B cell (primary cell): ENCODE measurements around the gene MYL7. TPM values are rescaled to one million over a fixed set of nuclear protein-coding genes. Genes with fewer than 3 reads are reported as not detected.

Source experiments
- ATAC-seq: fragments of 200-7000 bp; cut with Tn5 transposase; one replicate; pipeline ENCODE4 v1.10.0; 2021; ENCODE audit warnings: low read depth, mild to moderate bottlenecking, moderate number of reproducible peaks, moderate library complexity
- CTCF ChIA-PET: fragments of 350-600 bp; sonication (Branson Sonifier 250); formaldehyde crosslinking; loops from one replicate; lab custom pipeline; 2021; ENCODE audit warnings: antibody characterized with exemption, inconsistent platforms; lab: Charles Lee
- POLR2A ChIA-PET: fragments of 350-600 bp; sonication (Branson Sonifier 250); formaldehyde crosslinking; loops from one replicate; lab custom pipeline; 2021; ENCODE audit warnings: antibody characterized with exemption; lab: Charles Lee
- DNase-seq: peaks from one replicate; pipeline ENCODE4 v3.0.0; 2013
- H2AFZ ChIP-seq: 2 replicates; pipeline ENCODE4 v1.6.1; 2012; ENCODE audit warnings: mild to moderate bottlenecking, low read depth, low read length; ENCODE audit not compliant: insufficient read depth, poor library complexity, severe bottlenecking
- H3K27ac ChIP-seq, 2 donors: 1 replicate in 1 of 2; 2 replicates in 1 of 2; pipeline ENCODE4 v1.5.1; 2012 to 2013; ENCODE audit warnings: low read length in 2 of 2, mild to moderate bottlenecking in 2 of 2, moderate library complexity in 1 of 2
- H3K27me3 ChIP-seq, 4 experiments: fragments of 200-600 bp in 1 of 4; sonication (generic) in 1 of 4; replicated peaks in 1 of 4; 1 replicate in 2 of 4; 2 replicates in 2 of 4; pipeline versions ENCODE4 v1.6.1 to v1.7.0; 2013 to 2016; ENCODE audit warnings: low read length in 3 of 4, mild to moderate bottlenecking in 2 of 4, mixed read lengths in 1 of 4, moderate library complexity in 1 of 4; ENCODE audit not compliant: insufficient read depth in 4 of 4, control insufficient read depth in 3 of 4; ENCODE audit errors: control extremely low read depth in 1 of 4
- H3K36me3 ChIP-seq, 2 experiments: replicated peaks in 1 of 2; 1 replicate in 1 of 2; 2 replicates in 1 of 2; pipeline versions ENCODE4 v1.6.1 to v1.7.1; 2013; ENCODE audit warnings: low read length in 1 of 2; ENCODE audit not compliant: insufficient read depth in 2 of 2, control insufficient read depth in 1 of 2; ENCODE audit errors: control extremely low read depth in 1 of 2, extremely low read depth in 1 of 2
- H3K4me1 ChIP-seq, 2 donors: fragments of 200-600 bp in 1 of 2; sonication (generic) in 1 of 2; 1 replicate in 1 of 2; 2 replicates in 1 of 2; pipeline versions ENCODE4 v1.5.1 to v1.6.1; 2013 to 2017; ENCODE audit warnings: low read length in 2 of 2; ENCODE audit not compliant: control insufficient read depth in 2 of 2, insufficient read depth in 2 of 2
- H3K4me2 ChIP-seq: replicated peaks from 2 replicates; pipeline ENCODE3; 2012; ENCODE audit warnings: mild to moderate bottlenecking, low read depth, low read length; ENCODE audit not compliant: poor library complexity, severe bottlenecking
- H3K4me3 ChIP-seq, 5 experiments: fragments of 200-600 bp in 1 of 5; sonication (generic) in 1 of 5; 1 replicate in 3 of 5; 2 replicates in 2 of 5; pipeline versions ENCODE4 v1.5.1 to v1.7.0; 2011 to 2016; ENCODE audit warnings: low read length in 4 of 5, mild to moderate bottlenecking in 4 of 5, low read depth in 2 of 5, control low read depth in 1 of 5, moderate library complexity in 1 of 5; ENCODE audit not compliant: insufficient read depth in 1 of 5; ENCODE audit errors: control extremely low read depth in 1 of 5, extremely low read depth in 1 of 5
- H3K79me2 ChIP-seq: fragments of 200-600 bp; sonication (generic); one replicate; pipeline ENCODE4 v1.6.0; 2016; ENCODE audit warnings: low read length; ENCODE audit not compliant: control insufficient read depth, insufficient read depth
- H3K9ac ChIP-seq: fragments of 200-600 bp; sonication (generic); 2 replicates; pipeline ENCODE4 v1.6.1; 2017; ENCODE audit warnings: mild to moderate bottlenecking, low read length, moderate library complexity
- H3K9me3 ChIP-seq, 3 donors: one replicate each; pipeline versions ENCODE4 v1.6.1 to v1.7.1; 2013; ENCODE audit warnings: low read length in 2 of 3; ENCODE audit not compliant: control insufficient read depth in 2 of 3, insufficient read depth in 1 of 3; ENCODE audit errors: control extremely low read depth in 1 of 3
- H4K20me1 ChIP-seq: 2 replicates; pipeline ENCODE4 v1.6.0; 2012; ENCODE audit warnings: mild to moderate bottlenecking, low read length; ENCODE audit not compliant: insufficient read depth, control insufficient read depth, poor library complexity, severe bottlenecking
- H3K27ac Mint-ChIP-seq: one replicate; pipeline ENCODE4 v1.8.0; 2021; ENCODE audit warnings: mixed read lengths
- H3K27me3 Mint-ChIP-seq: one replicate; pipeline ENCODE4 v1.8.0; 2021; ENCODE audit warnings: mixed read lengths
- H3K4me1 Mint-ChIP-seq: one replicate; pipeline ENCODE4 v1.8.0; 2021; ENCODE audit warnings: mixed read lengths
- H3K4me3 Mint-ChIP-seq: one replicate; pipeline ENCODE4 v1.8.0; 2021; ENCODE audit warnings: mixed read lengths
- H3K9me3 Mint-ChIP-seq: one replicate; pipeline ENCODE4 v1.8.0; 2022; ENCODE audit warnings: mixed read lengths; ENCODE audit not compliant: insufficient read depth
- EZH2 ChIP-seq: IDR thresholded peaks from 2 replicates; pipeline ENCODE4 v1.6.1; 2012; ENCODE audit warnings: borderline replicate concordance, low read depth, mild to moderate bottlenecking, moderate library complexity, low read length; ENCODE audit not compliant: insufficient read depth, poor library complexity, severe bottlenecking
- WGBS: methylation state at CpG from one replicate; pipeline ENCODE4 v1.1.5; 2013; ENCODE audit warnings: missing lambda C conversion rate; ENCODE audit not compliant: insufficient coverage; 5-methylcytosine and 5-hydroxymethylcytosine counted together
- intact Hi-C: fragments of 100-400 bp; cut with micrococcal nuclease; formaldehyde crosslinking; loops from one replicate; pipeline ENCODE4 v1.10.0; 2022
- polyA plus RNA-seq: library from polyadenylated mRNA; depleted of rRNA; stranded (reverse); fragments of >200 nt; gene quantifications from 2 replicates; pipeline ENCODE4 v1.2.3, GENCODE V29; 2012
- total RNA-seq, 2 donors: library from RNA; stranded (reverse); fragments of 120-200 nt in 1 of 2; gene quantifications; 1 replicate in 1 of 2; 2 replicates in 1 of 2; pipeline versions ENCODE4 v1.2.3 to v1.2.4, GENCODE V29; 2013 to 2022
- TF ChIP-seq, protein P1 (sequence below): fragments of 200-600 bp; IDR thresholded peaks from one replicate; pipeline ENCODE4 v1.8.0; 2022; ENCODE audit warnings: antibody characterized with exemption, mild to moderate bottlenecking

Gene MYL7
- total and polyA plus RNA-seq, 2 donors (not counting 1 experiment from before 2014, with no cell fraction given): not detected

DNA sequence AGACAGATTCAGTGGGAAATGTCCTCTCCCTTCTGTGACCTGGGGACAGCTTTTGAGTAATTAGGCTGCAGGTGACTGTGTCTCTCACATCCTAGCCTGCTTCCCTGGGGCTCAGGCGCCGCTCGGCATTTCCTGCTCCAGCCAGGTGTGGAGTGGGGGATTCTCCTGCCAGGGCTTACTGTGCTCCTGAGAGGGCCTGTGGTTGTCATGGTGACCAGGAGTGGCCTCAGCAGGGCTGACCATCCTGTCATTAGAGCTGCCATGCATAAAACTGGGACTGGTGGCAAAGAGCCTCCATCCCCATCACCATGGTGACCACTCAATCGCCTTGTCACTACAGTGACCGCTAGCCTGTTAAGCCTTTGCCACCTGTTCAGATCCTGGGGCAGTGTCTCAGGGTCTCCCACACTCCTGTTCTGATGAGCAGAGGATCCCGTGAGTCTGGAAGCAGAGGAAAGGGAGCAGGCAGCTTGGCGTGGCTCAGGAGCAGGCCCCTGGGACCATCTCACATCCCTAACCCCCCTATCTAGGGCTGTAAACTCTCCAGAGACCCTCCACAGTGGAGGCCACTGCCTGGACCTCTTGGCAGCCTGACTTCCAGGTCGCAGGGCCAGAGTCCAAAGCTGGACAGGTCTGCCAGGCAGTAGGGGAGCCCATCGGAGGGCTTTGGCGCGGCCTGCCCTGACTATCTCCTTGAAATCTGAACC is 48.3 kb upstream of the MYL7 start, which contains the start of gene GCK:
Gene GCK, minus strand, starts transcription at position 154 of the 707 bp plus-strand sequence. CDS start 486 bp downstream, outside the sequence.
- H3K9me3 Mint-ChIP-seq: no peaks in the 10 kb centered on the region
- H3K4me1 Mint-ChIP-seq: no peaks in the 10 kb centered on the region
- POLR2A ChIA-PET: no interaction called here
- intact Hi-C loops: no loop called here
- ATAC-seq (no peak), DNase-seq (no peak)
- no peak within 1 kb of the TSS for H3K4me3 Mint-ChIP-seq
- CTCF ChIA-PET: no interaction called here
- H3K27me3 Mint-ChIP-seq: peaks cover 11% of the 10 kb centered on the region
- no peak within 1 kb of the TSS for H3K9ac ChIP-seq
- no peak within 1 kb of the TSS for H3K4me2 ChIP-seq
- H3K9me3 ChIP-seq: no peaks in the 10 kb centered on the region
- no peaks in the 10 kb centered on the region for H3K36me3 ChIP-seq
- WGBS: 83% methylated on average over 11 of the region's 11 CpGs
- no peaks in the 10 kb centered on the region for H3K79me2 ChIP-seq
- no peaks in the 10 kb centered on the region for H3K27me3 ChIP-seq
- H3K27ac ChIP-seq: no peak within 1 kb of the TSS
- no peak for TF ChIP-seq EZH2
- TF ChIP-seq, protein P1, sequence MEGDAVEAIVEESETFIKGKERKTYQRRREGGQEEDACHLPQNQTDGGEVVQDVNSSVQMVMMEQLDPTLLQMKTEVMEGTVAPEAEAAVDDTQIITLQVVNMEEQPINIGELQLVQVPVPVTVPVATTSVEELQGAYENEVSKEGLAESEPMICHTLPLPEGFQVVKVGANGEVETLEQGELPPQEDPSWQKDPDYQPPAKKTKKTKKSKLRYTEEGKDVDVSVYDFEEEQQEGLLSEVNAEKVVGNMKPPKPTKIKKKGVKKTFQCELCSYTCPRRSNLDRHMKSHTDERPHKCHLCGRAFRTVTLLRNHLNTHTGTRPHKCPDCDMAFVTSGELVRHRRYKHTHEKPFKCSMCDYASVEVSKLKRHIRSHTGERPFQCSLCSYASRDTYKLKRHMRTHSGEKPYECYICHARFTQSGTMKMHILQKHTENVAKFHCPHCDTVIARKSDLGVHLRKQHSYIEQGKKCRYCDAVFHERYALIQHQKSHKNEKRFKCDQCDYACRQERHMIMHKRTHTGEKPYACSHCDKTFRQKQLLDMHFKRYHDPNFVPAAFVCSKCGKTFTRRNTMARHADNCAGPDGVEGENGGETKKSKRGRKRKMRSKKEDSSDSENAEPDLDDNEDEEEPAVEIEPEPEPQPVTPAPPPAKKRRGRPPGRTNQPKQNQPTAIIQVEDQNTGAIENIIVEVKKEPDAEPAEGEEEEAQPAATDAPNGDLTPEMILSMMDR: no peak
- no peak within 1 kb of the TSS for H2AFZ ChIP-seq
- no peaks in the 10 kb centered on the region for H3K4me1 ChIP-seq
- H3K27ac Mint-ChIP-seq: no peak within 1 kb of the TSS
- H3K4me3 ChIP-seq: no peak within 1 kb of the TSS
- H4K20me1 ChIP-seq: no peaks in the 10 kb centered on the region

DNA sequence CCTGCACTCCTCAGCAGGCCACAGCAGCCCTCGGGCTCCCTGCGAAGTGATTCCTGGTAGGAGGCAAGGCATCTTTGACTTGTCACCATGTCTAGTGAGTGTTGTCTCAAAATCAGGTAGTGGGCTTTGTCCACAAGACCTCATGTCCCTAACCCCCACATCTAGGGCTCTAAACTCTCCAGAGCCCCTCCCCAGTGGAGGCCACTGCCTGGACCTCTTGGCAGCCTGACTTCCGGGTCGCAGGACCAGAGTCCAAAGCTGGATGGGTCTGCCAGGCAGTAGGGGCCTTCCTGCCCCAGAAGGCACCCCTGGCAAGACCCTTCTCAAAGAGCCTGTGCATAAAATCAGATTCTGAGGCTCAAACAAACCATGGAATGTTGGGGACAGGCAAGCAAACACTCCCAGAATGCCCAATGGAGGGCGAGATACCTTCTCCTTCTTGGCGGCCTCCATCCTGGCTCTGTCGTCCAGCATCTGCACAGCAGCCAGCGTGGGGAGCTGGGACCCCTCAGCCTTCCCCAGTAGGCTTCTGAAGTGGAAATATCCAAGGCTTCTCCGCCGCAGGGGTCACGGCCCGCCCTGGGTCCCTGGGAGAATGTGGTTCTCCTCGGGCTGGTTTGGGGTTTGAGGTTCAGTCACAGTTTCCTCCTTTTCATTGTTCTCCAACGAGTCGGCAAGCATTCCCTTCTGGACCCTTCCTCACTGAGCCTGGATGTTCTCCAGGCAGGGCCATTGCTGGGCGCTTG is 47.5 kb upstream of the MYL7 start:
- intact Hi-C loops: no loop called here
- Histone ChIP-seq H3K9me3 (no peaks in the 10 kb centered on the region), H3K36me3 (no peaks in the 10 kb centered on the region), H3K27ac (no peak overlapping the region), H3K79me2 (no peaks in the 10 kb centered on the region), H3K4me3 (no peak overlapping the region), H3K27me3 (no peaks in the 10 kb centered on the region), H2AFZ (no peak overlapping the region), H4K20me1 (no peaks in the 10 kb centered on the region), H3K4me2 (no peak overlapping the region), H3K9ac (no peak overlapping the region), H3K4me1 (no peaks in the 10 kb centered on the region)
- DNase-seq: no peak
- Mint-ChIP-seq H3K27ac (no peak overlapping the region), H3K9me3 (no peaks in the 10 kb centered on the region), H3K4me3 (no peak overlapping the region), H3K27me3 (peaks cover 11% of the 10 kb centered on the region), H3K4me1 (no peaks in the 10 kb centered on the region)
- ChIA-PET POLR2A (no interaction called here), CTCF (no interaction called here)
- WGBS: 83% methylated on average over 12 of the region's 16 CpGs
- no peak for ATAC-seq
- TF ChIP-seq, protein P1: no peak
- TF ChIP-seq EZH2: no peak
